PC-9 (cell line): ENCODE data around the gene CAGE1.

Experiments
- EZH2 ChIP-seq: fragments of 200-600 bp; sonication (generic); IDR thresholded peaks from 2 replicates; pipeline ENCODE4 v1.8.0; 2017; ENCODE audit warnings: antibody characterized with exemption, low read depth
- TF ChIP-seq, protein P1 (sequence below): fragments of 200-600 bp; sonication (generic); conservative IDR thresholded peaks from 2 replicates; pipeline ENCODE4 v1.6.1; 2017; ENCODE audit warnings: mixed run types, antibody characterized with exemption, mild to moderate bottlenecking, moderate library complexity

GRCh38 chr6:7404546-7404945 is 15.0 kb upstream of the CAGE1 start:
- TF ChIP-seq, protein P1, sequence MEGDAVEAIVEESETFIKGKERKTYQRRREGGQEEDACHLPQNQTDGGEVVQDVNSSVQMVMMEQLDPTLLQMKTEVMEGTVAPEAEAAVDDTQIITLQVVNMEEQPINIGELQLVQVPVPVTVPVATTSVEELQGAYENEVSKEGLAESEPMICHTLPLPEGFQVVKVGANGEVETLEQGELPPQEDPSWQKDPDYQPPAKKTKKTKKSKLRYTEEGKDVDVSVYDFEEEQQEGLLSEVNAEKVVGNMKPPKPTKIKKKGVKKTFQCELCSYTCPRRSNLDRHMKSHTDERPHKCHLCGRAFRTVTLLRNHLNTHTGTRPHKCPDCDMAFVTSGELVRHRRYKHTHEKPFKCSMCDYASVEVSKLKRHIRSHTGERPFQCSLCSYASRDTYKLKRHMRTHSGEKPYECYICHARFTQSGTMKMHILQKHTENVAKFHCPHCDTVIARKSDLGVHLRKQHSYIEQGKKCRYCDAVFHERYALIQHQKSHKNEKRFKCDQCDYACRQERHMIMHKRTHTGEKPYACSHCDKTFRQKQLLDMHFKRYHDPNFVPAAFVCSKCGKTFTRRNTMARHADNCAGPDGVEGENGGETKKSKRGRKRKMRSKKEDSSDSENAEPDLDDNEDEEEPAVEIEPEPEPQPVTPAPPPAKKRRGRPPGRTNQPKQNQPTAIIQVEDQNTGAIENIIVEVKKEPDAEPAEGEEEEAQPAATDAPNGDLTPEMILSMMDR, result no peak
- TF ChIP-seq EZH2, result no peak
